ENCODE data around the gene TMEM92.

TMEM92 gene

GRCh38 chr17:50272711-50273653 is 1.3 kb upstream of the TMEM92 start:
- Mint-ChIP-seq H3K27ac (no peak overlapping the region), H3K9me3 (no peaks in the 10 kb centered on the region), H3K4me3 (peak overlapping the region; percentile 76), H3K27me3 (ENCODE audit: low read depth, poor library complexity) (peaks cover 22% of the 10 kb centered on the region), H3K4me1 (peaks cover 73% of the 10 kb centered on the region), H3K36me3 (ENCODE audit: low read depth) (no peaks in the 10 kb centered on the region)
- peak; percentile 83 for TF ChIP-seq CTCF (IDR thresholded peaks at IDR 0.05)
- peak; percentile 93 for DNase-seq

- peak overlapping the region; percentile 28 for H3K4me3 Mint-ChIP-seq
- no peak for TF ChIP-seq CTCF (IDR thresholded peaks at IDR 0.05)
Observed at GRCh38 chr17:50273654-50274040, 619 bp upstream of the TMEM92 start.

DNA sequence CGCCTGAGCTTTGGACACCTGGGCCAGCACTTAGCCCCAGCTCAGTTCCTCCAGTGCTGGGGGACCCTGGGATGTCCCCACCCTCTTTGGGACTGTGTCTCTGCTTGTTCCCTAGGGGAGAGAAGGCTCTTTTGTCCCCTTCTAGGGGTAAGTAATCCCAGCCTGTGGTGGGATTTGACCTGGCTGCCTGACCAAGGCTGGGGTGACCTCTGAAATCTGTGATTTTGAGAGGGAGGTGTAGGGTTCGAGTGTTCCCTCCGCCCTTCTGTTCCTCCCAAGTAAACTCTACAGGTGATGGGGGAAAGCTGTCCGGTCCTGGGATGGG is 593 bp downstream of the TMEM92 start:
- H3K4me3 Mint-ChIP-seq: peak overlapping the region; percentile 76
- peaks cover 22% of the 10 kb centered on the region for H3K27me3 Mint-ChIP-seq (ENCODE audit: low read depth, poor library complexity)
- peaks cover 64% of the 10 kb centered on the region for H3K4me1 Mint-ChIP-seq
- H3K9me3 Mint-ChIP-seq: no peaks in the 10 kb centered on the region
- no peaks in the 10 kb centered on the region for H3K36me3 Mint-ChIP-seq (ENCODE audit: low read depth)
- TF ChIP-seq CTCF (IDR thresholded peaks at IDR 0.05): no peak
- no peak overlapping the region for H3K27ac Mint-ChIP-seq
- no peak for DNase-seq

More at GRCh38 chr17:50273654-50274040, 619 bp upstream of the TMEM92 start:
- DNase-seq: no peak
- H3K9me3 Mint-ChIP-seq: no peaks in the 10 kb centered on the region
- H3K4me1 Mint-ChIP-seq: peaks cover 73% of the 10 kb centered on the region
- peaks cover 22% of the 10 kb centered on the region for H3K27me3 Mint-ChIP-seq (ENCODE audit: low read depth, poor library complexity)
- H3K27ac Mint-ChIP-seq: no peak overlapping the region
- H3K36me3 Mint-ChIP-seq (ENCODE audit: low read depth): no peaks in the 10 kb centered on the region

DNA sequence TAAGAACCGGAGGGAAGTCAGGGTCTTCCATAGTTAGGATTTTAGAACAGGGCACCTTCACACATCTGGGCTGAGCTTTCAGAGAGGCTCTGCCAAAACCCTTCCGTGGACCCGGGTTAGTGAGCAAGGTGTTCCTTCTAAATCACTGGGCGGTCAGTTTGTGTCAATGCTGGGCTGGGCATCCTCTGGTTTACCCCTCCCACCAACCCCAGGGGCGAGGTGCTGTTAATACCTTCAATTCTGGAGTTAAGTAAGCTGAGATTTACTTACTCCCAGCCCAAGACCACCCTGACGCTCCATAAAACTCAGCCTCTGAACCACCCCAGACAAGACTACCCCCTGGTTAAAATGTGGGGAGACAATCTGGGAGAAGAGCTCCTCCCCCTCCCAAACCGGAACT is 1.0 kb downstream of the TMEM92 start:
- peak overlapping the region; percentile 76 for H3K4me3 Mint-ChIP-seq
- TF ChIP-seq CTCF (IDR thresholded peaks at IDR 0.05): no peak
- no peaks in the 10 kb centered on the region for H3K9me3 Mint-ChIP-seq
- H3K36me3 Mint-ChIP-seq (ENCODE audit: low read depth): no peaks in the 10 kb centered on the region
- peaks cover 22% of the 10 kb centered on the region for H3K27me3 Mint-ChIP-seq (ENCODE audit: low read depth, poor library complexity)
- H3K27ac Mint-ChIP-seq: no peak overlapping the region
- H3K4me1 Mint-ChIP-seq: peaks cover 60% of the 10 kb centered on the region
- DNase-seq: no peak

GRCh38 chr17:50276588-50277356 is 2.5 kb downstream of the TMEM92 start:
- Mint-ChIP-seq H3K4me3 (peak overlapping the region; percentile 56), H3K27me3 (ENCODE audit: low read depth, poor library complexity) (peaks cover 16% of the 10 kb centered on the region), H3K4me1 (peaks cover 59% of the 10 kb centered on the region), H3K27ac (no peak overlapping the region), H3K36me3 (ENCODE audit: low read depth) (peaks cover 2% of the 10 kb centered on the region), H3K9me3 (peaks cover under 1% of the 10 kb centered on the region)
- no peak for DNase-seq
- no peak for TF ChIP-seq CTCF (IDR thresholded peaks at IDR 0.05)
